Cerebellar cortex (tissue), 1 donor: Measurements from ENCODE around the gene RAPGEF4.
"Not testable (repeated sequence)": the region's sequence is repeated elsewhere in the genome, so short reads cannot be mapped to it uniquely, and the experiment has no call there.

ENCODE experiments used
- DNase-seq: peaks from one replicate; pipeline ENCODE4 v3.0.0-alpha.2; 2015; ENCODE audit warnings: low spot score

Gene RAPGEF4

GRCh38 chr2:173064151-173064805 is 328.6 kb downstream of the RAPGEF4 start:
- no peak for DNase-seq

GRCh38 chr2:173066887-173067676 is 331.4 kb downstream of the RAPGEF4 start:
- DNase-seq = no peak

GRCh38 chr2:173075056-173075780 is 339.6 kb downstream of the RAPGEF4 start:
- DNase-seq = no peak

GRCh38 chr2:173075781-173076580 is 340.3 kb downstream of the RAPGEF4 start, which contains the start of gene MAP3K20:
TSS of gene MAP3K20 (plus strand) at chr2:173075846. CDS start at chr2:173091032, 15,186 bp downstream.
- DNase-seq = peak; percentile 20

GRCh38 chr2:173076581-173077345 is 341.1 kb downstream of the RAPGEF4 start:
- DNase-seq = no peak

GRCh38 chr2:173077506-173078177 is 342.0 kb downstream of the RAPGEF4 start:
- no peak for DNase-seq

GRCh38 chr2:173079141-173079540 is 343.5 kb downstream of the RAPGEF4 start:
- no peak for DNase-seq

- DNase-seq = no peak
These were observed 344.6 kb downstream of the RAPGEF4 start for GRCh38 chr2:173079973-173080860.

- no peak for DNase-seq
These were observed 351.0 kb downstream of the RAPGEF4 start for GRCh38 chr2:173086518-173087213.

GRCh38 chr2:173087214-173087581 is 351.6 kb downstream of the RAPGEF4 start:
- DNase-seq = no peak

- no peak for DNase-seq
These were observed 352.3 kb downstream of the RAPGEF4 start for GRCh38 chr2:173087793-173088496.

GRCh38 chr2:173090276-173090877 is 354.7 kb downstream of the RAPGEF4 start:
- no peak for DNase-seq

- DNase-seq = no peak
These were observed 355.5 kb downstream of the RAPGEF4 start for GRCh38 chr2:173090973-173091660.

- DNase-seq = no peak
These were observed 356.3 kb downstream of the RAPGEF4 start for GRCh38 chr2:173091910-173092309.

- DNase-seq = no peak
These were observed 357.3 kb downstream of the RAPGEF4 start for GRCh38 chr2:173092844-173093402.

GRCh38 chr2:173093617-173094016 is 358.0 kb downstream of the RAPGEF4 start:
- not testable (repeated sequence) for DNase-seq

- DNase-seq = no peak
These were observed 359.1 kb downstream of the RAPGEF4 start for GRCh38 chr2:173094731-173095130.
